NT2/D1 (cell line): ENCODE results near the gene BMPR1A.

Experiments
- DNase-seq: peaks from one replicate; pipeline ENCODE4 v3.0.0-alpha.2; 2011; ENCODE audit warnings: low read depth, low spot score
- H3K27me3 ChIP-seq: 2 replicates; pipeline ENCODE4 v1.6.0; 2011; ENCODE audit warnings: mild to moderate bottlenecking; ENCODE audit not compliant: insufficient read length, insufficient read depth
- H3K36me3 ChIP-seq: 2 replicates; pipeline ENCODE4 v1.6.1; 2011; ENCODE audit warnings: mild to moderate bottlenecking, low read length, mixed read lengths; ENCODE audit not compliant: insufficient read depth, insufficient read length
- H3K4me1 ChIP-seq: 2 replicates; pipeline ENCODE4 v1.5.1; 2011; ENCODE audit not compliant: insufficient read depth, insufficient read length
- H3K4me3 ChIP-seq: 2 replicates; pipeline ENCODE4 v1.5.1; 2011; ENCODE audit warnings: low read depth; ENCODE audit not compliant: insufficient read length
- H3K9ac ChIP-seq: 2 replicates; pipeline ENCODE4 v1.6.0; 2011; ENCODE audit warnings: low read depth; ENCODE audit not compliant: insufficient read length
- H3K9me3 ChIP-seq: 2 replicates; pipeline ENCODE4 v1.5.1; 2011; ENCODE audit warnings: mild to moderate bottlenecking, low read length; ENCODE audit not compliant: insufficient read depth
- SUZ12 ChIP-seq: IDR thresholded peaks from 2 replicates; pipeline ENCODE4 v1.6.1; 2011; ENCODE audit not compliant: insufficient read length, insufficient read depth; ENCODE audit errors: extremely low read depth
- YY1 ChIP-seq: IDR thresholded peaks from 2 replicates; pipeline ENCODE4 v1.6.1; 2011; ENCODE audit not compliant: insufficient read length, insufficient read depth
- ZNF274 ChIP-seq: IDR thresholded peaks from 2 replicates; pipeline ENCODE4 v1.6.1; 2011; ENCODE audit warnings: mild to moderate bottlenecking, low read depth, low read length

The BMPR1A gene

GRCh38 chr10:86823565-86823964 is 67.1 kb downstream of the BMPR1A start:
- Histone ChIP-seq H3K4me3 (no peak overlapping the region), H3K4me1 (no peaks in the 10 kb centered on the region), H3K9me3 (no peaks in the 10 kb centered on the region), H3K27me3 (no peaks in the 10 kb centered on the region), H3K36me3 (no peaks in the 10 kb centered on the region), H3K9ac (no peak overlapping the region)
- no peak for DNase-seq
- TF ChIP-seq ZNF274 (no peak), YY1 (no peak), SUZ12 (no peak)

- Histone ChIP-seq H3K36me3 (no peaks in the 10 kb centered on the region), H3K9me3 (no peaks in the 10 kb centered on the region), H3K4me1 (no peaks in the 10 kb centered on the region), H3K27me3 (no peaks in the 10 kb centered on the region), H3K9ac (no peak overlapping the region), H3K4me3 (no peak overlapping the region)
- DNase-seq, result no peak
- TF ChIP-seq YY1, result no peak
- TF ChIP-seq SUZ12, result no peak
- no peak for TF ChIP-seq ZNF274
These were observed 67.7 kb downstream of the BMPR1A start for GRCh38 chr10:86824151-86824550.

GRCh38 chr10:86825366-86825765 is 68.9 kb downstream of the BMPR1A start:
- no peak overlapping the region for H3K9ac ChIP-seq
- H3K36me3 ChIP-seq, result no peaks in the 10 kb centered on the region
- no peaks in the 10 kb centered on the region for H3K27me3 ChIP-seq
- no peak overlapping the region for H3K4me3 ChIP-seq
- TF ChIP-seq YY1 (no peak), SUZ12 (no peak), ZNF274 (no peak)
- H3K4me1 ChIP-seq, result peaks cover 3% of the 10 kb centered on the region
- no peak for DNase-seq
- H3K9me3 ChIP-seq, result no peaks in the 10 kb centered on the region

GRCh38 chr10:86827639-86828038 is 71.2 kb downstream of the BMPR1A start:
- no peak overlapping the region for H3K4me3 ChIP-seq
- no peak overlapping the region for H3K9ac ChIP-seq
- H3K36me3 ChIP-seq, result peaks cover 4% of the 10 kb centered on the region
- H3K9me3 ChIP-seq, result no peaks in the 10 kb centered on the region
- TF ChIP-seq ZNF274 (no peak), YY1 (no peak), SUZ12 (no peak)
- peaks cover 3% of the 10 kb centered on the region for H3K4me1 ChIP-seq
- H3K27me3 ChIP-seq, result no peaks in the 10 kb centered on the region
- no peak for DNase-seq

GRCh38 chr10:86828145-86828544 is 71.7 kb downstream of the BMPR1A start:
- H3K4me3 ChIP-seq, result no peak overlapping the region
- H3K4me1 ChIP-seq, result peaks cover 3% of the 10 kb centered on the region
- no peak for DNase-seq
- H3K36me3 ChIP-seq, result peaks cover 4% of the 10 kb centered on the region
- no peak overlapping the region for H3K9ac ChIP-seq
- TF ChIP-seq ZNF274 (no peak), SUZ12 (no peak), YY1 (no peak)
- no peaks in the 10 kb centered on the region for H3K27me3 ChIP-seq
- no peaks in the 10 kb centered on the region for H3K9me3 ChIP-seq

- Histone ChIP-seq H3K9me3 (no peaks in the 10 kb centered on the region), H3K27me3 (no peaks in the 10 kb centered on the region), H3K36me3 (peaks cover 4% of the 10 kb centered on the region), H3K4me1 (peaks cover 3% of the 10 kb centered on the region), H3K9ac (no peak overlapping the region), H3K4me3 (no peak overlapping the region)
- DNase-seq, result no peak
- no peak for TF ChIP-seq ZNF274
- TF ChIP-seq YY1, result no peak
- TF ChIP-seq SUZ12, result no peak
These were observed 73.1 kb downstream of the BMPR1A start for GRCh38 chr10:86829472-86829871.

- no peak for DNase-seq
- H3K4me1 ChIP-seq, result peaks cover 3% of the 10 kb centered on the region
- TF ChIP-seq YY1 (no peak), SUZ12 (no peak), ZNF274 (no peak)
- H3K9ac ChIP-seq, result no peak overlapping the region
- peaks cover 4% of the 10 kb centered on the region for H3K36me3 ChIP-seq
- H3K9me3 ChIP-seq, result no peaks in the 10 kb centered on the region
- H3K27me3 ChIP-seq, result no peaks in the 10 kb centered on the region
- H3K4me3 ChIP-seq, result no peak overlapping the region
These were observed 73.7 kb downstream of the BMPR1A start for GRCh38 chr10:86830043-86830591.

GRCh38 chr10:86833969-86834368 is 77.5 kb downstream of the BMPR1A start:
- Histone ChIP-seq H3K27me3 (no peaks in the 10 kb centered on the region), H3K4me1 (peaks cover 3% of the 10 kb centered on the region), H3K9ac (no peak overlapping the region), H3K4me3 (no peak overlapping the region), H3K9me3 (no peaks in the 10 kb centered on the region), H3K36me3 (peaks cover 4% of the 10 kb centered on the region)
- no peak for TF ChIP-seq YY1
- no peak for TF ChIP-seq SUZ12
- no peak for TF ChIP-seq ZNF274
- DNase-seq, result no peak
